HepG2 (cell line): ENCODE results near the gene SLC35D2. TPM values are rescaled to one million over a fixed set of nuclear protein-coding genes. Genes with fewer than 3 reads are reported as not detected.

ENCODE experiments used
- ARID4A ChIP-seq: sonication (generic); formaldehyde crosslinking; IDR thresholded peaks from 2 replicates; pipeline ENCODE4 v1.5.0; 2020; ENCODE audit warnings: mild to moderate bottlenecking, missing genetic modification reagents, borderline replicate concordance
- ATM ChIP-seq: fragments of 450-650 bp; IDR thresholded peaks from 2 replicates; pipeline ENCODE4 v1.7.1; 2017; ENCODE audit warnings: mild to moderate bottlenecking, borderline replicate concordance
- CTCF ChIP-seq: sonication (generic); formaldehyde crosslinking; IDR thresholded peaks from 2 replicates; pipeline ENCODE4 v1.5.0; 2020; ENCODE audit warnings: mild to moderate bottlenecking, missing genetic modification reagents, moderate library complexity
- DMAP1 ChIP-seq: IDR thresholded peaks from 2 replicates; pipeline ENCODE4 v1.6.1; 2016
- ETV6 ChIP-seq: sonication (generic); formaldehyde crosslinking; conservative IDR thresholded peaks from 2 replicates; pipeline ENCODE4 v1.4.0; 2020; ENCODE audit warnings: missing genetic modification reagents
- KDM5B ChIP-seq: sonication (generic); formaldehyde crosslinking; IDR thresholded peaks from 2 replicates; pipeline ENCODE4 v1.4.0; 2020; ENCODE audit warnings: missing genetic modification reagents, mild to moderate bottlenecking, borderline replicate concordance
- MEIS2 ChIP-seq: sonication (generic); formaldehyde crosslinking; IDR thresholded peaks from 2 replicates; pipeline ENCODE4 v1.9.0; 2021; ENCODE audit warnings: mild to moderate bottlenecking, missing genetic modification reagents
- MLXIP ChIP-seq: sonication (generic); formaldehyde crosslinking; IDR thresholded peaks from 2 replicates; pipeline ENCODE4 v1.9.0; 2021; ENCODE audit warnings: missing genetic modification reagents, borderline replicate concordance
- NFYC ChIP-seq: IDR thresholded peaks from 2 replicates; pipeline ENCODE4 v1.6.1; 2016; ENCODE audit warnings: missing genetic modification reagents, missing compliant biosample characterization
- PPARG ChIP-seq: conservative IDR thresholded peaks from 2 replicates; pipeline ENCODE4 v1.6.1; 2016; ENCODE audit warnings: missing biosample characterization, missing genetic modification reagents
- RBAK ChIP-seq: sonication (generic); formaldehyde crosslinking; IDR thresholded peaks from 2 replicates; pipeline ENCODE4 v1.5.1; 2020; ENCODE audit warnings: mild to moderate bottlenecking, missing genetic modification reagents
- ZFX ChIP-seq: sonication (generic); formaldehyde crosslinking; IDR thresholded peaks from 2 replicates; pipeline ENCODE4 v1.4.0; 2020; ENCODE audit warnings: mild to moderate bottlenecking, low read depth, missing genetic modification reagents, moderate library complexity
- ZNF282 ChIP-seq: fragments of 450-650 bp; IDR thresholded peaks from 2 replicates; pipeline ENCODE4 v1.6.1; 2018; ENCODE audit not compliant: partially characterized antibody
- ZNF501 ChIP-seq: sonication (generic); formaldehyde crosslinking; IDR thresholded peaks from 2 replicates; pipeline ENCODE4 v1.5.1; 2020; ENCODE audit warnings: mild to moderate bottlenecking, moderate library complexity, missing genetic modification reagents
- ZNF572 ChIP-seq: sonication (generic); formaldehyde crosslinking; IDR thresholded peaks from 2 replicates; pipeline ENCODE4 v1.5.1; 2020; ENCODE audit warnings: mild to moderate bottlenecking, missing genetic modification reagents
- polyA plus RNA-seq, 8 experiments: library from polyadenylated mRNA; depleted of rRNA in 3 of 8; stranded (reverse) in 7 of 8; unstranded in 1 of 8; fragments of >200 nt; fragmentation: Illumina TruSeq in 4 of 8; extraction: Trizol in 4 of 8; gene quantifications; 2 replicates each; pipeline versions ENCODE4 v1.2.1 to v1.2.3, GENCODE V29; 2011 to 2016; ENCODE audit warnings: low read depth in 4 of 8, missing spikeins in 1 of 8, mixed read lengths in 1 of 8; ENCODE audit not compliant: insufficient read depth in 1 of 8
- total RNA-seq, 5 experiments: library from RNA; depleted of rRNA; stranded (reverse); fragments of >200 nt; fragmentation: Illumina TruSeq; extraction: Trizol; gene quantifications; 2 replicates each; pipeline ENCODE4 v1.2.3, GENCODE V29; 2016; ENCODE audit warnings: low read depth in 1 of 5
- TF ChIP-seq, protein P1 (sequence below): sonication (generic); formaldehyde crosslinking; IDR thresholded peaks from 2 replicates; pipeline ENCODE4 v1.4.0; 2020; ENCODE audit warnings: mild to moderate bottlenecking, missing genetic modification reagents

The SLC35D2 gene
- total and polyA plus RNA-seq, 2 of the 13 experiments (the other 11 are each of a cell fraction or from before 2014, with no cell fraction given): 96.2 to 103 TPM

- no peak for TF ChIP-seq ATM
- TF ChIP-seq RBAK: no peak
- TF ChIP-seq PPARG (CRISPR knock-in tag): no peak
- no peak for TF ChIP-seq KDM5B (CRISPR knock-in tag)
- TF ChIP-seq ZNF282: no peak
- TF ChIP-seq MLXIP (CRISPR knock-in tag): no peak
- TF ChIP-seq NFYC (CRISPR knock-in tag): peak; percentile 22; the same call in 1 of the 2 replicates
- TF ChIP-seq CTCF (CRISPR knock-in tag): no peak
- TF ChIP-seq, protein P1, sequence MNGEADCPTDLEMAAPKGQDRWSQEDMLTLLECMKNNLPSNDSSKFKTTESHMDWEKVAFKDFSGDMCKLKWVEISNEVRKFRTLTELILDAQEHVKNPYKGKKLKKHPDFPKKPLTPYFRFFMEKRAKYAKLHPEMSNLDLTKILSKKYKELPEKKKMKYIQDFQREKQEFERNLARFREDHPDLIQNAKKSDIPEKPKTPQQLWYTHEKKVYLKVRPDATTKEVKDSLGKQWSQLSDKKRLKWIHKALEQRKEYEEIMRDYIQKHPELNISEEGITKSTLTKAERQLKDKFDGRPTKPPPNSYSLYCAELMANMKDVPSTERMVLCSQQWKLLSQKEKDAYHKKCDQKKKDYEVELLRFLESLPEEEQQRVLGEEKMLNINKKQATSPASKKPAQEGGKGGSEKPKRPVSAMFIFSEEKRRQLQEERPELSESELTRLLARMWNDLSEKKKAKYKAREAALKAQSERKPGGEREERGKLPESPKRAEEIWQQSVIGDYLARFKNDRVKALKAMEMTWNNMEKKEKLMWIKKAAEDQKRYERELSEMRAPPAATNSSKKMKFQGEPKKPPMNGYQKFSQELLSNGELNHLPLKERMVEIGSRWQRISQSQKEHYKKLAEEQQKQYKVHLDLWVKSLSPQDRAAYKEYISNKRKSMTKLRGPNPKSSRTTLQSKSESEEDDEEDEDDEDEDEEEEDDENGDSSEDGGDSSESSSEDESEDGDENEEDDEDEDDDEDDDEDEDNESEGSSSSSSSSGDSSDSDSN (CRISPR knock-in tag): no peak
- TF ChIP-seq ETV6 (CRISPR knock-in tag): no peak
- TF ChIP-seq DMAP1 (CRISPR knock-in tag): no peak
- TF ChIP-seq MEIS2 (CRISPR knock-in tag): peak; percentile 25; the same call in 1 of the 2 replicates
- no peak for TF ChIP-seq ARID4A (CRISPR knock-in tag)
- TF ChIP-seq ZNF501 (CRISPR knock-in tag): peak; percentile 29; the same call in 1 of the 2 replicates
- TF ChIP-seq ZNF572: peak; percentile 88; the same call in 1 of the 2 replicates
- 0 out of 2 replicates have a peak, but pooled peaks have one; percentile 38 for TF ChIP-seq ZFX (CRISPR knock-in tag)
Observed at GRCh38 chr9:96423322-96423984, 39.9 kb upstream of the SLC35D2 start (continued).
